HepG2 (cell line): Measurements from ENCODE around the gene LMF2. TPM values are rescaled to one million over a fixed set of nuclear protein-coding genes. Genes with fewer than 3 reads are reported as not detected.
A peak's percentile ranks its signal among the peaks of the same experiment; 100 is the strongest.

Experiments
- ATAC-seq: fragments of 200-7000 bp; cut with Tn5 transposase; 3 replicates; pipeline ENCODE4 v1.9.1; 2020; ENCODE audit warnings: mild to moderate bottlenecking, moderate library complexity
- BruUV-seq: library from RNA; stranded (reverse); fragments of 400-500 nt; replicated peaks from 2 replicates; lab custom pipeline; 2021; lab: Mats Ljungman, UMichigan
- CTCF ChIA-PET: fragments of 300-600 bp; formaldehyde crosslinking; extraction: SDS; loops from one replicate; lab custom pipeline; 2021; ENCODE audit warnings: low total read pairs, inconsistent platforms, low intra/inter-chr PET ratio; lab: Yijun Ruan, JAX
- POLR2A ChIA-PET: fragments of 350-600 bp; sonication (Branson Sonifier 250); formaldehyde crosslinking; loops from one replicate; lab custom pipeline; 2020; ENCODE audit warnings: antibody characterized with exemption, inconsistent platforms; lab: Yijun Ruan, JAX
- DNase-seq: peaks from one replicate; pipeline ENCODE4 v3.0.0-alpha.2; 2015; ENCODE audit warnings: low spot score
- FAIRE-seq: peaks from 3 replicates; lab custom pipeline; 2011; peaks lifted over from hg19 to GRCh38; lab: Jason Lieb, UNC
- H2AFZ ChIP-seq: one replicate; pipeline ENCODE4 v1.6.1; 2011; ENCODE audit warnings: low read length, inconsistent platforms
- H3K27ac ChIP-seq: fragments of 300-600 bp; 3 replicates; pipeline ENCODE4 v1.8.0; 2011; ENCODE audit warnings: mixed run types, mild to moderate bottlenecking, mixed read lengths, low read length, inconsistent platforms; ENCODE audit not compliant: insufficient read depth; ENCODE audit errors: extremely low read length
- H3K27me3 ChIP-seq, 2 experiments: fragments of 200-600 bp in 1 of 2; 2 replicates in 1 of 2; 3 replicates in 1 of 2; pipeline versions ENCODE4 v1.6.0 to v1.8.0; 2011; ENCODE audit warnings: low read length in 2 of 2, mild to moderate bottlenecking in 2 of 2, moderate library complexity in 2 of 2, inconsistent platforms in 1 of 2; ENCODE audit not compliant: insufficient read depth in 2 of 2, control insufficient read depth in 1 of 2
- H3K36me3 ChIP-seq, 2 experiments: fragments of 200-600 bp in 1 of 2; replicated peaks in 1 of 2; 2 replicates in 1 of 2; 3 replicates in 1 of 2; pipeline versions ENCODE4 v1.5.1 to v1.8.0; 2011; ENCODE audit warnings: low read length in 2 of 2, inconsistent platforms in 1 of 2; ENCODE audit not compliant: insufficient read depth in 2 of 2, control insufficient read depth in 1 of 2
- H3K4me1 ChIP-seq: 2 replicates; pipeline ENCODE4 v1.5.1; 2012; ENCODE audit warnings: low read length, inconsistent platforms; ENCODE audit not compliant: insufficient read depth
- H3K4me2 ChIP-seq: 2 replicates; pipeline ENCODE4 v1.6.0; 2011; ENCODE audit warnings: low read depth, low read length, inconsistent platforms
- H3K4me3 ChIP-seq, 3 experiments: fragments of 200-600 bp in 1 of 3; sonication (generic), shearing (Covaris generic) in 1 of 3; replicated peaks in 1 of 3; 2 replicates each; pipeline ENCODE4 v1.5.1; 2011 to 2016; ENCODE audit warnings: low read length in 3 of 3, inconsistent platforms in 2 of 3, low read depth in 2 of 3, mild to moderate bottlenecking in 2 of 3, control low read depth in 1 of 3, mixed read lengths in 1 of 3; ENCODE audit not compliant: insufficient read depth in 1 of 3
- H3K79me2 ChIP-seq: one replicate; pipeline ENCODE4 v1.6.1; 2011; ENCODE audit warnings: low read length, inconsistent platforms; ENCODE audit not compliant: insufficient read depth
- H3K9ac ChIP-seq: 2 replicates; pipeline ENCODE4 v1.6.0; 2011; ENCODE audit warnings: mild to moderate bottlenecking, low read depth, low read length, inconsistent platforms; ENCODE audit not compliant: insufficient read depth
- H3K9me3 ChIP-seq: 2 replicates; pipeline ENCODE4 v1.5.1; 2012; ENCODE audit warnings: mild to moderate bottlenecking, low read length
- H4K20me1 ChIP-seq: 2 replicates; pipeline ENCODE4 v1.6.0; 2011; ENCODE audit warnings: inconsistent platforms, mild to moderate bottlenecking, low read length, moderate library complexity; ENCODE audit not compliant: insufficient read depth
- ARNT ChIP-seq: fragments of 450-650 bp; IDR thresholded peaks from 2 replicates; pipeline ENCODE4 v1.6.1; 2017
- CEBPG ChIP-seq: IDR thresholded peaks from 2 replicates; pipeline ENCODE4 v1.6.1; 2016
- ELK4 ChIP-seq: sonication (generic); formaldehyde crosslinking; IDR thresholded peaks from 2 replicates; pipeline ENCODE4 v1.9.0; 2021; ENCODE audit warnings: missing genetic modification reagents, borderline replicate concordance
- HDAC2 ChIP-seq: sonication (generic); formaldehyde crosslinking; IDR thresholded peaks from 2 replicates; pipeline ENCODE4 v1.4.0; 2020; ENCODE audit warnings: missing genetic modification reagents
- MYC ChIP-seq: sonication (generic); formaldehyde crosslinking; IDR thresholded peaks from 2 replicates; pipeline ENCODE4 v1.9.0; 2021; ENCODE audit warnings: missing genetic modification reagents, borderline replicate concordance
- ONECUT2 ChIP-seq: sonication (generic); formaldehyde crosslinking; IDR thresholded peaks from 2 replicates; pipeline ENCODE4 v1.4.0; 2020; ENCODE audit warnings: missing genetic modification reagents
- SP4 ChIP-seq: sonication (generic); formaldehyde crosslinking; IDR thresholded peaks from 2 replicates; pipeline ENCODE4 v1.8.1; 2023; ENCODE audit warnings: mild to moderate bottlenecking, missing genetic modification reagents
- SPEN ChIP-seq: sonication (generic); formaldehyde crosslinking; IDR thresholded peaks from 2 replicates; pipeline ENCODE4 v1.5.1; 2020; ENCODE audit warnings: low read depth, mild to moderate bottlenecking, missing genetic modification reagents
- TCF7L2 ChIP-seq: IDR thresholded peaks from 2 replicates; pipeline ENCODE4 v1.6.1; 2011; ENCODE audit warnings: mild to moderate bottlenecking, low read depth, low read length, moderate library complexity
- TFDP1 ChIP-seq: IDR thresholded peaks from 2 replicates; pipeline ENCODE4 v1.6.1; 2016; ENCODE audit warnings: missing compliant biosample characterization, missing genetic modification reagents, borderline replicate concordance
- ZNF136 ChIP-seq: sonication (generic); formaldehyde crosslinking; IDR thresholded peaks from 2 replicates; pipeline ENCODE4 v1.8.1; 2022; ENCODE audit warnings: low read depth, mild to moderate bottlenecking, moderate library complexity, missing genetic modification reagents
- ZNF225 ChIP-seq: sonication (generic); formaldehyde crosslinking; IDR thresholded peaks from 2 replicates; pipeline ENCODE4 v1.4.0; 2020; ENCODE audit warnings: mild to moderate bottlenecking, missing genetic modification reagents
- ZNF263 ChIP-seq: sonication (generic); formaldehyde crosslinking; IDR thresholded peaks from 2 replicates; pipeline ENCODE4 v1.4.0; 2020; ENCODE audit warnings: missing genetic modification reagents
- ZNF280D ChIP-seq: sonication (generic); formaldehyde crosslinking; IDR thresholded peaks from 2 replicates; pipeline ENCODE4 v1.5.1; 2020; ENCODE audit warnings: mild to moderate bottlenecking, missing genetic modification reagents
- ZNF3 ChIP-seq: IDR thresholded peaks from 2 replicates; pipeline ENCODE4 v1.7.0; 2017; ENCODE audit warnings: inconsistent platforms
- ZSCAN30 ChIP-seq: sonication (generic); formaldehyde crosslinking; IDR thresholded peaks from 2 replicates; pipeline ENCODE4 v1.5.0; 2020; ENCODE audit warnings: mild to moderate bottlenecking, missing genetic modification reagents
- ZSCAN5A ChIP-seq: sonication (generic); formaldehyde crosslinking; IDR thresholded peaks from 2 replicates; pipeline ENCODE4 v1.8.0; 2022; ENCODE audit warnings: mild to moderate bottlenecking, missing genetic modification reagents, borderline replicate concordance
- WGBS: methylation state at CpG from one replicate; pipeline ENCODE4 v1.1.6; 2017; ENCODE audit warnings: low lambda C conversion rate; 5-methylcytosine and 5-hydroxymethylcytosine counted together
- in situ Hi-C: cut with HindIII; loops from 2 replicates; pipeline ENCODE4 v1.10.0; 2017; ENCODE audit warnings: low pct_unique_long_range_greater_than_20kb; ENCODE audit not compliant: extremely low pct_ligation_motif_present
- intact Hi-C: fragments of 100-400 bp; cut with micrococcal nuclease; formaldehyde crosslinking; loops from one replicate; pipeline ENCODE4 v1.10.0; 2022; ENCODE audit not compliant: unreplicated experiment
- polyA plus RNA-seq, 8 experiments: library from polyadenylated mRNA; depleted of rRNA in 3 of 8; stranded (reverse) in 7 of 8; unstranded in 1 of 8; fragments of >200 nt; fragmentation: Illumina TruSeq in 4 of 8; extraction: Trizol in 4 of 8; gene quantifications; 2 replicates each; pipeline versions ENCODE4 v1.2.1 to v1.2.3, GENCODE V29; 2011 to 2016; ENCODE audit warnings: low read depth in 4 of 8, missing spikeins in 1 of 8, mixed read lengths in 1 of 8; ENCODE audit not compliant: insufficient read depth in 1 of 8
- total RNA-seq, 5 experiments: library from RNA; depleted of rRNA; stranded (reverse); fragments of >200 nt; fragmentation: Illumina TruSeq; extraction: Trizol; gene quantifications; 2 replicates each; pipeline ENCODE4 v1.2.3, GENCODE V29; 2016; ENCODE audit warnings: low read depth in 1 of 5

The LMF2 gene
- total and polyA plus RNA-seq, 2 of the 13 experiments (the other 11 are each of a cell fraction or from before 2014, with no cell fraction given), result 23.3 to 30.6 TPM

GRCh38 chr22:50507991-50508884 lies 736 bp upstream of the LMF2 start, which contains the start of gene NCAPH2:
Gene NCAPH2, plus strand, starts transcription at chr22:50508224. Its CDS starts 114 bp downstream, at chr22:50508338.
- Histone ChIP-seq H3K79me2 (peaks cover 44% of the 10 kb centered on the region), H3K4me1 (peaks cover 19% of the 10 kb centered on the region), H4K20me1 (no peaks in the 10 kb centered on the region), H3K4me3 (peak within 1 kb of the TSS; percentile 90 to 99 (median 93)), H2AFZ (no peak within 1 kb of the TSS), H3K9me3 (no peaks in the 10 kb centered on the region), H3K9ac (peak within 1 kb of the TSS; percentile 90), H3K27ac (peak within 1 kb of the TSS; percentile 87), H3K36me3 (peaks cover 2 to 12% of the 10 kb centered on the region in 2 experiments; a peak in 1 of 5 replicates), H3K4me2 (peak within 1 kb of the TSS; percentile 92), H3K27me3 (no peaks in the 10 kb centered on the region; a peak in 1 of 5 replicates)
- ATAC-seq (peak; percentile 42), DNase-seq (peak; percentile 89), FAIRE-seq (peak; percentile 46)
- whole genome bisulfite sequencing, result 0% methylated on average over 14 of the region's 76 CpGs
- ChIA-PET POLR2A (interaction anchor here (0.7 to 3.9 kb wide), 23 partner anchors 10 to 541 kb away, joined by 3 to 97 read pairs (median 4); partner anchors contain the start of genes ADM2, CHKB, HDAC10 and KLHDC7B), CTCF (no interaction called here)
- intact Hi-C loops (loop anchor here (1.0 kb wide), 1 partner anchor 17 kb away; the partner anchor contains the start of gene SCO2), in situ Hi-C loops (no loop called here)
- no TSS peak for BruUV-seq
- TF ChIP-seq MYC (CRISPR knock-in tag), result peak; percentile 68; the same call in 1 of the 2 replicates
- 0 out of 2 replicates have a peak, but pooled peaks have one; percentile 51 for TF ChIP-seq ELK4
- TF ChIP-seq TFDP1 (CRISPR knock-in tag), result peak; percentile 98
- TF ChIP-seq CEBPG (CRISPR knock-in tag), result peak; percentile 69
- TF ChIP-seq SPEN, result peak; percentile 92
- TF ChIP-seq ONECUT2, result peak; percentile 19; the same call in 1 of the 2 replicates
- TF ChIP-seq ZNF225 (CRISPR knock-in tag), result peak; percentile 51; the same call in 1 of the 2 replicates
- TF ChIP-seq ZNF263 (CRISPR knock-in tag), result no peak
- TF ChIP-seq SP4 (CRISPR knock-in tag), result peak; percentile 61; the same call in 1 of the 2 replicates
- TF ChIP-seq ZNF136, result no peak
- TF ChIP-seq ZSCAN5A (CRISPR knock-in tag), result no peak
- TF ChIP-seq HDAC2, result peak; percentile 85
- no peak for TF ChIP-seq ZNF3 (CRISPR knock-in tag)
- no peak for TF ChIP-seq ZSCAN30
- TF ChIP-seq TCF7L2, result no peak
- TF ChIP-seq ZNF280D (CRISPR knock-in tag), result no peak
- no peak for TF ChIP-seq ARNT
